Activated CD4-positive, alpha-beta T cell treated with anti-CD3 and anti-CD28 coated beads for 4 hours (primary cell): ENCODE measurements around the gene CCT7.

Source experiments
- DNase-seq, 2 donors: peaks; one replicate each; pipeline ENCODE4 v3.0.0-alpha.2; 2020

The CCT7 gene

GRCh38 chr2:73297151-73297559 is 63.0 kb downstream of the CCT7 start:
- DNase-seq, result no peak

- no peak for DNase-seq
These were observed 63.5 kb downstream of the CCT7 start for GRCh38 chr2:73297586-73297985.

- DNase-seq, result no peak
These were observed 66.8 kb downstream of the CCT7 start for GRCh38 chr2:73300926-73301325.

GRCh38 chr2:73301636-73302035 is 67.5 kb downstream of the CCT7 start:
- no peak for DNase-seq
